H1 (cell line): ENCODE data around the gene RPRM. TPM values are rescaled to one million over a fixed set of nuclear protein-coding genes. Genes with fewer than 3 reads are reported as not detected.

Experiments
- BCL11A ChIP-seq, 2 experiments: IDR thresholded peaks; one replicate each; pipeline ENCODE4 v1.6.1; 2011; ENCODE audit warnings: low read depth in 2 of 2, low read length in 2 of 2, mild to moderate bottlenecking in 2 of 2
- RBBP5 ChIP-seq: IDR thresholded peaks from 2 replicates; pipeline ENCODE4 v1.7.1; 2012; ENCODE audit warnings: low read depth, mild to moderate bottlenecking, inconsistent platforms, low read length, moderate library complexity, borderline replicate concordance
- RFX5 ChIP-seq: IDR thresholded peaks from 2 replicates; pipeline ENCODE4 v1.6.1; 2011; ENCODE audit warnings: low read depth, low read length, improper control_type of control experiment, borderline replicate concordance
- SRF ChIP-seq: IDR thresholded peaks from 2 replicates; pipeline ENCODE4 v1.6.1; 2011; ENCODE audit warnings: mild to moderate bottlenecking, low read depth, low read length, moderate library complexity
- polyA plus RNA-seq, 7 experiments: library from polyadenylated mRNA; depleted of rRNA in 3 of 7; stranded (reverse) in 5 of 7; unstranded in 2 of 7; fragments of >200 nt in 5 of 7; fragments of 200-250 nt in 2 of 7; gene quantifications; 1 replicate in 5 of 7; 2 replicates in 1 of 7; 4 replicates in 1 of 7; pipeline versions ENCODE4 v1.2.1 to v1.2.3, GENCODE V29; 2011 to 2013; ENCODE audit warnings: missing spikeins in 2 of 7, mixed read lengths in 2 of 7
- total RNA-seq: library from RNA; stranded (reverse); fragmentation: NEBNext Ultra II Directional; extraction: Animal tissue kit (Norgen Biotek cat#: 25700); gene quantifications from 2 replicates; pipeline ENCODE4 v1.2.1, GENCODE V29; 2021

RPRM gene
- total and polyA plus RNA-seq, 2 of the 8 experiments (the other 6 are each of a cell fraction or from before 2014, with no cell fraction given): 11.0 to 16.3 TPM

- TF ChIP-seq RFX5: no peak
- TF ChIP-seq BCL11A (IDR thresholded peaks at IDR 0.05; ENCODE audit: low read depth in 2 of 2, low read length in 2 of 2): no peak
- no peak for TF ChIP-seq SRF
- TF ChIP-seq RBBP5: no peak
These were observed 14.2 kb downstream of the RPRM start (continued) for GRCh38 chr2:153464395-153464794.
